NOMO-1 treated with dmso at 0.1 percent for 144 hours (cell line): ENCODE results near the gene ZNF3.
A peak's percentile ranks its signal among the peaks of the same experiment; 100 is the strongest.

ENCODE experiments used
- DNase-seq: peaks from one replicate; lab custom pipeline; 2025; ENCODE audit not compliant: unreplicated experiment; lab: John Stamatoyannopoulos, UW

The ZNF3 gene

DNA sequence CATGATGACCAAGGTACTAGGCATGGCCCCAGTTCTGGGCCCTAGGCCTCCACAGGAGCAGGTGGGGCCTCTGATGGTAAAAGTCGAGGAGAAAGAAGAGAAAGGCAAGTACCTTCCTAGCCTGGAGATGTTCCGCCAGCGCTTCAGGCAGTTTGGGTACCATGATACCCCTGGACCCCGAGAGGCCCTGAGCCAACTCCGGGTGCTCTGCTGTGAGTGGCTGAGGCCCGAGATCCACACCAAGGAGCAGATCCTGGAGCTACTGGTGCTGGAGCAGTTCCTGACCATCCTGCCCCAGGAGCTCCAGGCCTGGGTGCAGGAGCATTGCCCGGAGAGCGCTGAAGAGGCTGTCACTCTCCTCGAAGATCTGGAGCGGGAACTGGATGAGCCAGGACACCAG is 24.5 kb downstream of the ZNF3 start:
- DNase-seq: no peak

DNA sequence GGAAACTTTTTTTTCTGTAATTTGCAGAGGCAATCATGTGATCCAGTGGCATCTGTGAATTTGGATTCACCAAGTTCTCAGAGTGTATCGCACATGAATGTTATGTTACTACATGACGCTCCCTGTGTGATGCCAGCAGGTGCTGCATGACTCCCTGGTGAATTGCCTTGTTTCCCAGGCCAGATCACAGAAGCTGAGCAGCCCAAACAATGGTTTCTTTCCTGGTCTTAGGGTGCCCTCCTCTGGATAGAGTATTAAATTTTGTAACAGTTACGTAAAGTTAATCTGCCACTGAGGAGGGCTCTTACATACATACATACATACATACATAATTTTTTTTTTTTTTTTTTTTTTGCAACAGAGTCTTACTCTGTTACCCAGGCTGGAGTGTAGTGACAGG is 28.3 kb downstream of the ZNF3 start:
- peak; percentile 30 for DNase-seq

DNA sequence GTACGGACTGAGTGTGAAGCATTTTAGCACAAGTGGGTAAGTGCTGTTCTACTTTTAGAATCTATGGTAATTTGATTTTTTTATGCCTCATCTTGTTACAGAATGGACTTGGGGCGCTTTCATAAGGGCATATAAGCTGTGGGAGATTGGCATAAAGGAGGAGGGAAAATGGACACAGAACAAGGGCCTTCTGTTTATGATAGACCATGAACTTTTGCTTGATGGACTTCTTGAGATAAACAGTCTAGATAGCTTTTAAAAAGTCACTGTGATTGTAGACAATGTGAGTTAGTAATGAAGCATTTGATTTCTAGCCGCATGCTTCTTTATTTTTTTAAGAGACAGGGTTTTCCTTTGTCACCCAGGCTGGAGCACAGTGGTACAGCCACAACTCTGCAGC is 29.9 kb downstream of the ZNF3 start:
- DNase-seq: no peak

DNA sequence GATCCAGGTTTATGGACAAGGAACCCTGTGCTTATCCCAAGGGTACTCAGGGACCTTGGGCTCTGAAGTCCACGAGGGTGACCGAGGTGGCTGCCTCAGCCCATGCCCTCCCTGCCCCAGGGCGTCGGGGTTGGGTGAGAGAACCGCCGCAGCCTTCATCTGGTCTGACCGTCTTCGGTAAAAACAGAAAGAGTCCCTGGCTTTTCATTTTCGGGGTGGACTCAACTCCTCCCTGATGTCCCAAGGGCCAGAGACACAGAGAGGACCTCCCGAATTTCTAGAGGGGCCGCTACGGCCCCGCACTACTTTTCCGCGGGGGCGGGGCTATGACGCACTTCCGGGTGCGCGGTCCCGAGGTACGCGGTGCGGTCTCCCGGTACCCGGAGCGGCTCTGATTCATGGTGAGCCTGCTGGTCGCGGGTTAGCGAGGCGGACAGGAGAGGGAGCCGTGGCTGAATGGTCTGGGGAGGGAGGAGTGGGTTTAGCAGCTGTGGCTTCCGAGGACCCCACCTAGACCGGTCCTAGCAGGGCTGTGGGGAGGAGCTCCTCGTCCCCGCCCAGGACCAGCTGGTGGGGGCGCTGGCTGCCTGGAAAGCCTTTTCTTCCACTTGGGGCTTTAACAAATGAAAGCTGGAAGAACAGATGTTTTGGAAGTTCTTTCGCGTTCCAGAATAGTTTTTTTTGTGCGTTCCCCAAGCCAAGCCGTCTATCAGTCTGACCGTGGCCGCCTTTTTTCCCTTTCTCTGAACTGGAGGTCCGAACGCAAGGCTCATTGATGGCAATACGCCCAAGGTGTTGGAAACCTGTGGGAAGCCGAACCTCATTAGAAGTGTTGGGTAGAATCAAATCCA is 31.9 kb downstream of the ZNF3 start, which contains the start of gene ZSCAN21:
TSS of gene ZSCAN21 (plus strand) at position 334 of the 851 bp plus-strand sequence. CDS start 7,233 bp downstream, outside the sequence.
- peak; percentile 66 for DNase-seq

GRCh38 chr7:100048680-100049079 is 32.8 kb downstream of the ZNF3 start:
- no peak for DNase-seq

- peak; percentile 10 for DNase-seq
These were observed 36.8 kb downstream of the ZNF3 start for GRCh38 chr7:100044718-100045117.

DNA sequence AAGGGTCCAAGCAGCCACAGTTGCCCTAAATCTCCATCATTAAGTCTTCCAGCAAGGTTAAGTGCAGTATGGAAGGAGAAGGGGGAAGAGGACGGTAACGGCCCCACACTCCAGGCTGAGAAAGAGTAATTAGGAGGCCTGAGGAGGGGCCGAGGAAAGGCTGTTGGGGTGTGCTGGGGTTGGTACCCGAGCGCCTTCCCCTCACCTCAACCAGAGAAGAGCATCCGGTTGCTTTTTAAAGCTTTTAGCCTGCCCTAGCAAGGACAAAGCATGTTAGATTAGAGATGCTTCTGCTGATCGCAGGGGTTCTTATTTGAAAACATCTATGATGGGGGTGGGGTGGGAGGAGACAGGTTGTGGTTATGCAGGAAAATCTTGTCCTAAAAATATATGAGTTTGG is 40.9 kb downstream of the ZNF3 start:
- DNase-seq: no peak

DNA sequence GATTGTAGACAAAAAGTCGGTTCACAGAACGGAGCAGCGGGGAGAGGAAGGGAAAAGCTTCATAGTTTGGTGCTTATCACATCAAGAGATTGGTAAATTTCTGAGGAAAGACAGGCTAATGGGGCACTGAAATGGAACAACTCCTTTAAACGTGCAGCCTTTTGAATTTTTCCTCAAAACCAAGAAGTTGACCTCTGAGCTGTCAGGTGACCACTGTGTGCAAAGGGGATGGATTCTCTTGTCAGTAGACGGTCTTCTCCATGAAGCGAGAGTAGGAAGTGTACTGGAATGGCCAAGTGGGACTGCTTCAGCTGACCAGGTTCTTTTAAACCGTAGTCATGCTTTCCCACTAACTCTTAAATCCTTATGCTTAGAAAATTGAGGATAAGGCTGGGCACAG is 43.2 kb downstream of the ZNF3 start:
- no peak for DNase-seq

- no peak for DNase-seq
These were observed 45.6 kb downstream of the ZNF3 start for GRCh38 chr7:100035876-100036275.

DNA sequence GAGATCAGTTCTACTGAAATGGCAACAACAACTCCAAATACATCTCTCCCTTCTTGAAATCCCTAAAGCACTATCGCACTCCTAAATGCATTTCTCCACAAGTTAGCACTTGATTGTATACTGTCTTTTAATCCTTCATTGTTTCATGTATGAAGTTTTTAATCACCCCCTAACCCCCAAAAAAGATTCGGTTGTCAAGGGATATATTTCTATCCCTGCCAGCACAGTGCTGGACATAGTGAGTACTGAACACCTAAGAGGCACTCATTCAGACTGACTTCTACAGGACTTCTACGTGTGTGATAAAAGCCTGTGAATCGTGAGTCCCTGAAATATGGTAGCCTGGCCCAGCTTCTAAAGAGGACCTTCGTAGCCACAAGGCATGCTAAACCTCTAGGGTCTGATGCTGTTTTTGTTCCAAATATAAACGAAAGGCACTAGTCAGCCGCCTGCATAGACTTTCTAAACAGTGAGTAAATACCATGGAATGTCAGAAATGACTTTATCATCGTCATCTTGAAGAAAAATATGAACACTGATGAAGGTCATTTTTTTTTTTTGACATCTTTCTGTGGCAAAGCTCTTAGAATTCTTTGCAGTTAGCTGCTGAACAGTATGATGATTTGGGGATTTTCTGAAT is 46.5 kb downstream of the ZNF3 start:
- no peak for DNase-seq

GRCh38 chr7:100033526-100033925 is 48.0 kb downstream of the ZNF3 start:
- DNase-seq: no peak

- no peak for DNase-seq
These were observed 51.9 kb downstream of the ZNF3 start for GRCh38 chr7:100029596-100029995.

GRCh38 chr7:100027197-100027596 is 54.3 kb downstream of the ZNF3 start:
- DNase-seq: no peak

DNA sequence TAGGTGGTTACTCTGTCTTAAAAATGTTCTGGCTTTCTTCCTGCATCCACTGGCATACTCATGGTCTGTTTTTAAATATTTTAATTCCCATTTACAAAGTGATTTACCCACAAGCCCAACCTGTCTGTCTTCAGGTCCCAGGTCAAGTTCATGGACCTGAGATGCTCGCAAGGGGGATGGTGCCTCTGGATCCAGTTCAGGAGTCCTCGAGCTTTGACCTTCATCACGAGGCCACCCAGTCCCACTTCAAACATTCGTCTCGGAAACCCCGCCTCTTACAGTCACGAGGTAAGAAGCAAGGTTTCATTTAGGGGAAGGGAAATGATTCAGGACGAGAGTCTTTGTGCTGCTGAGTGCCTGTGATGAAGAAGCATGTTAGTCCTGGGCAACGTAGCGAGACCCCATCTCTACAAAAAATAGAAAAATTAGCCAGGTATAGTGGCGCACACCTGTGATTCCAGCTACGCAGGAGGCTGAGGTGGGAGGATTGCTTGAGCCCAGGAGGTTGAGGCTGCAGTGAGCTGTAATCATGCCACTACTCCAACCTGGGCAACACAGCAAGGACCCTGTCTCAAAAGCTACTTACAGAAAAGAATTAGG is 57.4 kb downstream of the ZNF3 start:
- DNase-seq: no peak

DNA sequence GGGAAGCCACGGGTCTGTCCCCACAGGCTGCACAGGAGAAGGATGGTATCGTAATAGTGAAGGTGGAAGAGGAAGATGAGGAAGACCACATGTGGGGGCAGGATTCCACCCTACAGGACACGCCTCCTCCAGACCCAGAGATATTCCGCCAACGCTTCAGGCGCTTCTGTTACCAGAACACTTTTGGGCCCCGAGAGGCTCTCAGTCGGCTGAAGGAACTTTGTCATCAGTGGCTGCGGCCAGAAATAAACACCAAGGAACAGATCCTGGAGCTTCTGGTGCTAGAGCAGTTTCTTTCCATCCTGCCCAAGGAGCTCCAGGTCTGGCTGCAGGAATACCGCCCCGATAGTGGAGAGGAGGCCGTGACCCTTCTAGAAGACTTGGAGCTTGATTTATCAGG is 58.0 kb downstream of the ZNF3 start:
- DNase-seq: no peak

- DNase-seq: peak; percentile 25
These were observed 58.9 kb downstream of the ZNF3 start for GRCh38 chr7:100022621-100023020.

DNA sequence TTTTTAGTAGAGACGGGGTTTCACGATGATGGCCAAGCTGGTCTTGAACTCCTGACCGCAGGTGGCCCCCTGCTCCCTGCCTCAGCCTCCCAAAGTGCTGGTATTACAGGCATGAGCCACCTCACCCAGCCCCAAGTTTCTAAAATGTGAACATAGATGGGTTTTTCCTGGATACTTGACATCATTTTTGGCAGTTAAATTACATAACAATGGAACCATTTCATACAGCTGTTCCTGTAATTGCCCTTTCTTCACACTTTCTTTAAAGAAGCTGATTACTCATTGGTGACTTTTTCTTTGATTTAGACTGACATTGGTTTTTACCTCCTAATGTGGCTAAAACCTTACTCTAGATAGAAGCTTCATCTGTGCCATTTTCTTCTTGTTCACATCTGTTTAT is 60.2 kb downstream of the ZNF3 start:
- peak; percentile 46 for DNase-seq
